Hepatocyte (in vitro differentiated cells): ENCODE data around the gene STIP1. TPM values are rescaled to one million over a fixed set of nuclear protein-coding genes. Genes with fewer than 3 reads are reported as not detected.

Experiments used
- DNase-seq: peaks from one replicate; pipeline ENCODE4 v3.0.0-alpha.2; 2016; ENCODE audit warnings: low spot score
- H2AFZ ChIP-seq: fragments of 200-600 bp; sonication (generic); 2 replicates; pipeline ENCODE4 v1.6.0; 2016; ENCODE audit warnings: antibody characterized with exemption, mild to moderate bottlenecking
- H3K27ac ChIP-seq: fragments of 200-600 bp; sonication (generic); 2 replicates; pipeline ENCODE4 v1.5.1; 2016; ENCODE audit warnings: mild to moderate bottlenecking
- H3K27me3 ChIP-seq: fragments of 200-600 bp; sonication (generic); 2 replicates; pipeline ENCODE4 v1.6.1; 2016
- H3K36me3 ChIP-seq: fragments of 200-600 bp; sonication (generic); replicated peaks from 2 replicates; pipeline ENCODE4 v1.5.1; 2016; ENCODE audit warnings: low read depth; ENCODE audit not compliant: insufficient read depth
- H3K4me1 ChIP-seq: fragments of 200-600 bp; sonication (generic); 2 replicates; pipeline ENCODE4 v1.5.1; 2016; ENCODE audit warnings: mild to moderate bottlenecking, moderate library complexity; ENCODE audit not compliant: insufficient read depth
- H3K4me2 ChIP-seq: fragments of 200-600 bp; sonication (generic); 2 replicates; pipeline ENCODE4 v1.6.0; 2016
- H3K4me3 ChIP-seq: fragments of 200-600 bp; sonication (generic); 2 replicates; pipeline ENCODE4 v1.5.1; 2016; ENCODE audit warnings: mild to moderate bottlenecking
- H3K79me2 ChIP-seq: fragments of 200-600 bp; sonication (generic); 2 replicates; pipeline ENCODE4 v1.6.0; 2017; ENCODE audit warnings: mild to moderate bottlenecking
- H3K9me2 ChIP-seq: fragments of 200-600 bp; sonication (generic); replicated peaks from 2 replicates; pipeline ENCODE4 v1.6.0; 2017; ENCODE audit warnings: mild to moderate bottlenecking; ENCODE audit not compliant: insufficient read depth
- H3K9me3 ChIP-seq: fragments of 200-600 bp; sonication (generic); 2 replicates; pipeline ENCODE4 v1.5.1; 2016; ENCODE audit warnings: low read depth, mild to moderate bottlenecking
- H4K20me1 ChIP-seq: fragments of 200-600 bp; sonication (generic); 2 replicates; pipeline ENCODE4 v1.6.0; 2016; ENCODE audit warnings: mild to moderate bottlenecking; ENCODE audit not compliant: insufficient read depth, poor library complexity, severe bottlenecking
- EZH2 ChIP-seq: fragments of 200-600 bp; sonication (generic); IDR thresholded peaks from 2 replicates; pipeline ENCODE4 v1.6.1; 2016; ENCODE audit warnings: antibody characterized with exemption, mild to moderate bottlenecking, borderline replicate concordance
- EZH2phosphoT487 ChIP-seq: fragments of 200-600 bp; sonication (generic); IDR thresholded peaks from one replicate; pipeline ENCODE4 v1.6.1; 2018; ENCODE audit warnings: antibody characterized with exemption, mild to moderate bottlenecking, low read depth, moderate library complexity; ENCODE audit not compliant: unreplicated experiment, severe bottlenecking
- WGBS: methylation state at CpG from one replicate; pipeline ENCODE4 v1.1.6; 2016; ENCODE audit warnings: low lambda C conversion rate; ENCODE audit errors: missing lambda C conversion rate; 5-methylcytosine and 5-hydroxymethylcytosine counted together
- polyA plus RNA-seq: library from polyadenylated mRNA; unstranded; fragments of >200 nt; fragmentation: Nextera tagmentation; extraction: Ambion mirVana; gene quantifications from 2 replicates; pipeline ENCODE4 v1.2.1, GENCODE V29; 2016
- total RNA-seq: library from RNA; depleted of rRNA; stranded (reverse); fragments of >200 nt; gene quantifications from 2 replicates; pipeline ENCODE4 v1.2.3, GENCODE V29; 2014
- TF ChIP-seq, protein P1 (sequence below): fragments of 200-600 bp; sonication (generic); IDR thresholded peaks from 2 replicates; pipeline ENCODE4 v1.5.1; 2016; ENCODE audit warnings: antibody characterized with exemption, mild to moderate bottlenecking; ENCODE audit not compliant: poor library complexity

STIP1 gene
- total and polyA plus RNA-seq, 2 experiments from 2014 or later: 113 to 131 TPM

DNA sequence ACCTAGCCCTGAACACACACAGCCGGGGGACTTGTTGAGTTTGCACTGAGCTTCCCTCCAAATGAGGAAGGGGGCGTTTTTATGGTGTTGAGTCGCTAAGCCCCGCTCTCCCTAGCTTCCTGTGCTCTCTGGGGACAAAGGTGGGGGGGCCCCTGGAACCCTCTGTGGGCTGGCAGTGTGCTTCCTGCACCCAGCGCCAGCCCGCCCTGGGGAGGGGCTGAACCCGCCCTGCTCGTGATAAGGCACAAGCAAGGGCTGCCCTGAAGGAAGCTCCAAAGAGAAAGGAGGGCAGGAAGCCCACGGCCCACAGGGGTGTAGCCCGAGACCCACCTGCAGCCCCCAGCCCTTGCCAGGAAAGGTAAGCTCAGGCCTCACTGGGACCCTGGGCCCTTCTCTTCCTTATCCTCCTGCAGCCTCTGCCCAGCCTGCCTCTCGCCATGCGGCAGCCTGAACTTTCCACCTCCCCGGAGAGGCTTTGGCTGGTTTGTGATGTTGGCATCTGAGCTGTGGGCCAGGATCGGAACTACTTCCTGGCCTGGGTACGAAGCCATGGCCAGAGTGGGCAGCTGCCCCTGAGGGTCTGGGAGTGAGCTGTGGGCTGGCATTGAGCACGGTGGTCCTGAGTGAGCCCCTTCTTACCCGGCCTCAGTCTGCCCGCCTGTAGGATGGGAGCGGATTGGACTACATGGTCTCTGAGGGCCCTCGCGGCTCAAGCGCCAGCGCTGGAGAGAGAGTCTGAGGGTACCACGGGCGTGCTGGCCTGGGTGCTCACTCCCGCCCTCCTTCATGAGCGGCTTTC, 20.7 kb downstream of the STIP1 start, which contains the start of gene FERMT3:
FERMT3 (plus strand) TSS at position 265 of the 799 bp plus-strand sequence. CDS start 644 bp downstream, outside the sequence.
- no peak within 1 kb of the TSS for H3K4me3 ChIP-seq
- no peak for DNase-seq

DNA sequence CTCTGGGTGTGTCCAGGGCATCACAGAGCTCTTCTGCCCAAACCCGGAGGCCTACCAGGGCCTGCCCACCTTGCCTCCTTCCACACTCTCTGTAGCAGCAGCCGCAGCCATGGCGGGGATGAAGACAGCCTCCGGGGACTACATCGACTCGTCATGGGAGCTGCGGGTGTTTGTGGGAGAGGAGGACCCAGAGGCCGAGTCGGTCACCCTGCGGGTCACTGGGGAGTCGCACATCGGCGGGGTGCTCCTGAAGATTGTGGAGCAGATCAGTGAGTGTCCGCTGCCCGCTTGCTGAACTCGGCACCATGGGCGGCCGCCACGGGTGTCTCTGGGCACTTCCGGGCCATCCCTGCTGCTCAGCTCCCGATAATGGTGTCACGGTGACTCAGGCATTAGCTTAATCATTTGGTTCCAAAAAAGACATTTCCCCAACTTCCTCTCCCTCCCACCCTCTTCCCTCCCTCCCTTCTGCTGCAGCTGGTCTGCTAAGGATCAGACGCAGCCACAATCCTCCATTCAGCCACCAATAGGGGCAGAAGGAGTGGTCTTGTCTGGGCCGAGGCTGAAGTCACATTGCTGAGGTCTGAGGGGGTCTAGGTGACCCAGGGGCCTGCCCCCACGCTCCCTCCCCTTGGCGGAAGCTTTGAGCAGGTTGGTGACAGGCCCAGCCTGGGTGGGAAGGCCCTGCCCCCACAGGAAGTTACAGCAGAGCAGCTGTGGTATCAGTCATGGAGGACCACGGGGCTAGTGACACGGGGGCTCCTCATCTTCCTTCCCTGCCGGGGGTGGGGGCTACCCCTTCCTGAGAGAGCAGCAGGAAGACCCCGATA, 21.5 kb downstream of the STIP1 start:
- Histone ChIP-seq H2AFZ (no peak overlapping the region), H3K27me3 (no peaks in the 10 kb centered on the region), H4K20me1 (no peaks in the 10 kb centered on the region), H3K9me3 (no peaks in the 10 kb centered on the region), H3K79me2 (no peaks in the 10 kb centered on the region), H3K9me2 (no peaks in the 10 kb centered on the region), H3K4me3 (no peak overlapping the region), H3K27ac (no peak overlapping the region), H3K4me2 (no peak overlapping the region), H3K4me1 (no peaks in the 10 kb centered on the region), H3K36me3 (no peaks in the 10 kb centered on the region)
- 85% methylated on average over 22 of the region's 30 CpGs for WGBS
- no peak for DNase-seq
- no peak for TF ChIP-seq EZH2
- TF ChIP-seq, protein P1, sequence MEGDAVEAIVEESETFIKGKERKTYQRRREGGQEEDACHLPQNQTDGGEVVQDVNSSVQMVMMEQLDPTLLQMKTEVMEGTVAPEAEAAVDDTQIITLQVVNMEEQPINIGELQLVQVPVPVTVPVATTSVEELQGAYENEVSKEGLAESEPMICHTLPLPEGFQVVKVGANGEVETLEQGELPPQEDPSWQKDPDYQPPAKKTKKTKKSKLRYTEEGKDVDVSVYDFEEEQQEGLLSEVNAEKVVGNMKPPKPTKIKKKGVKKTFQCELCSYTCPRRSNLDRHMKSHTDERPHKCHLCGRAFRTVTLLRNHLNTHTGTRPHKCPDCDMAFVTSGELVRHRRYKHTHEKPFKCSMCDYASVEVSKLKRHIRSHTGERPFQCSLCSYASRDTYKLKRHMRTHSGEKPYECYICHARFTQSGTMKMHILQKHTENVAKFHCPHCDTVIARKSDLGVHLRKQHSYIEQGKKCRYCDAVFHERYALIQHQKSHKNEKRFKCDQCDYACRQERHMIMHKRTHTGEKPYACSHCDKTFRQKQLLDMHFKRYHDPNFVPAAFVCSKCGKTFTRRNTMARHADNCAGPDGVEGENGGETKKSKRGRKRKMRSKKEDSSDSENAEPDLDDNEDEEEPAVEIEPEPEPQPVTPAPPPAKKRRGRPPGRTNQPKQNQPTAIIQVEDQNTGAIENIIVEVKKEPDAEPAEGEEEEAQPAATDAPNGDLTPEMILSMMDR: no peak

More for the DNA sequence above, 20.7 kb downstream of the STIP1 start, which contains the start of gene FERMT3:
- Histone ChIP-seq H3K4me2 (no peak within 1 kb of the TSS), H2AFZ (no peak within 1 kb of the TSS), H3K9me3 (no peaks in the 10 kb centered on the region), H3K27me3 (no peaks in the 10 kb centered on the region), H3K9me2 (no peaks in the 10 kb centered on the region), H4K20me1 (no peaks in the 10 kb centered on the region), H3K27ac (no peak within 1 kb of the TSS), H3K79me2 (no peaks in the 10 kb centered on the region), H3K36me3 (no peaks in the 10 kb centered on the region), H3K4me1 (no peaks in the 10 kb centered on the region)
- WGBS: 90% methylated on average over 24 of the region's 27 CpGs
- no peak for TF ChIP-seq EZH2phosphoT487
- TF ChIP-seq, protein P1: no peak
- no peak for TF ChIP-seq EZH2

DNA sequence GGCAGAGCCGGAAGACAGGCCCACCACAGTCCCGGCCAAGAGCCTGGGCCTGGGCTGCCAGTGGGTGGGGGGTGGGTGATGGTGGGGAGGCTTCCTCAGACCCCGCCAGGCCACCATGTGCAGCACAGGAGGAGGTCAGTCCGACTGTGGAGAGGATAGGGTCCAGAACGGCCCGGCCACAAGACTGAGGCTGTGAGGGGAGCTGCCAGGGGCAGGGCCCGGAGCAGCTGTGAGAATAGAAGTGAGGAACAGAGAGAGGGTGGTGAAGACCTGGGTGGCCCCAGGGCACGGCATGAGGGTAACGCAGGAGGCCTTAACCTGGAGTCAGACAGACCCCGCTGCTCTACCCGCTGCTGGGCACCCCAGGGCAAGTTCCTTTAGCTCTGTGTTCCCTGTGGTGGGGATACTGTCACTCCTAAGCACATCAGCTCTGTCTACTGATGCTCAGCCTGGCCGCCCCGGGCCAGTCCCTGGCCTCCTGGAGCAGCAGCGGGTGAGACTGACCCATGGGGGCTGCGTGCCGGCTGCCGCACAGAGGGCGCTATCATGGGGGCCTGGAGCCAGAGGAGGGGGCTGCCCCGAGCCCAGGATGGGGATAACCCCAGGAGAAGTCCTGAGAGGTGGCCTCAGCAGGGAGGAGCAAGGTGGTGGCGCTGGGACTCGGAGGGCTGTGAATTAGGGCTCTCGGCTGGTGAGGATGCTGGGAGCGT, 22.3 kb downstream of the STIP1 start:
- Histone ChIP-seq H3K4me3 (no peak overlapping the region), H3K9me3 (no peaks in the 10 kb centered on the region), H3K9me2 (no peaks in the 10 kb centered on the region), H3K79me2 (no peaks in the 10 kb centered on the region), H3K4me1 (no peaks in the 10 kb centered on the region), H3K27ac (no peak overlapping the region), H3K36me3 (no peaks in the 10 kb centered on the region), H3K27me3 (no peaks in the 10 kb centered on the region), H2AFZ (no peak overlapping the region), H4K20me1 (no peaks in the 10 kb centered on the region), H3K4me2 (no peak overlapping the region)
- WGBS: 93% methylated on average over 22 of the region's 23 CpGs
- TF ChIP-seq, protein P1: no peak
- no peak for DNase-seq
